Trophoblast cell (in vitro differentiated cells and primary cell): ENCODE data around the gene STOM.

Experiments
- DNase-seq, 2 donors: peaks; one replicate each; pipeline ENCODE4 v3.0.0-alpha.2; 2016
- H2AFZ ChIP-seq: 2 replicates; pipeline ENCODE4 v1.6.1; 2013; ENCODE audit warnings: low read length, moderate library complexity, mild to moderate bottlenecking; ENCODE audit not compliant: insufficient read depth, poor library complexity
- H2AK5ac ChIP-seq: 2 replicates; pipeline ENCODE4 v1.6.1; 2013; ENCODE audit warnings: mild to moderate bottlenecking, low read length
- H2BK120ac ChIP-seq: 2 replicates; pipeline ENCODE4 v1.6.1; 2013; ENCODE audit warnings: low read length, mild to moderate bottlenecking, moderate library complexity; ENCODE audit not compliant: insufficient read depth, poor library complexity
- H2BK12ac ChIP-seq: 2 replicates; pipeline ENCODE4 v1.6.1; 2013; ENCODE audit warnings: mild to moderate bottlenecking, low read length, moderate library complexity
- H2BK5ac ChIP-seq: 2 replicates; pipeline ENCODE4 v1.6.1; 2013; ENCODE audit warnings: low read length, low read depth, moderate library complexity, mild to moderate bottlenecking; ENCODE audit not compliant: poor library complexity
- H3K14ac ChIP-seq: 2 replicates; pipeline ENCODE4 v1.6.1; 2013; ENCODE audit warnings: mild to moderate bottlenecking, low read length
- H3K18ac ChIP-seq: 2 replicates; pipeline ENCODE4 v1.6.1; 2013; ENCODE audit warnings: mild to moderate bottlenecking, low read length
- H3K23ac ChIP-seq: 2 replicates; pipeline ENCODE4 v1.6.1; 2013; ENCODE audit warnings: low read length
- H3K27ac ChIP-seq: 2 replicates; pipeline ENCODE4 v1.5.1; 2013; ENCODE audit warnings: low read depth, mild to moderate bottlenecking, inconsistent platforms, low read length, moderate library complexity
- H3K27me3 ChIP-seq: 2 replicates; pipeline ENCODE4 v1.6.1; 2013; ENCODE audit warnings: inconsistent platforms, mild to moderate bottlenecking, low read length, moderate library complexity; ENCODE audit not compliant: insufficient read depth
- H3K36me3 ChIP-seq, 2 experiments: 1 replicate in 1 of 2; 2 replicates in 1 of 2; pipeline ENCODE4 v1.6.1; 2013; ENCODE audit warnings: low read length in 2 of 2, mild to moderate bottlenecking in 2 of 2, moderate library complexity in 1 of 2; ENCODE audit not compliant: insufficient read depth in 2 of 2, control insufficient read depth in 1 of 2
- H3K4ac ChIP-seq: 2 replicates; pipeline ENCODE4 v1.6.1; 2013; ENCODE audit warnings: low read depth, mild to moderate bottlenecking, low read length, moderate library complexity
- H3K4me1 ChIP-seq, 2 experiments: 1 replicate in 1 of 2; 2 replicates in 1 of 2; pipeline ENCODE4 v1.6.1; 2013; ENCODE audit warnings: low read length in 2 of 2, mild to moderate bottlenecking in 2 of 2, moderate library complexity in 1 of 2; ENCODE audit not compliant: insufficient read depth in 2 of 2, control insufficient read depth in 1 of 2
- H3K4me2 ChIP-seq: 2 replicates; pipeline ENCODE4 v1.6.1; 2013; ENCODE audit warnings: inconsistent platforms, mild to moderate bottlenecking, low read length, moderate library complexity
- H3K4me3 ChIP-seq: 2 replicates; pipeline ENCODE4 v1.5.1; 2013; ENCODE audit warnings: mild to moderate bottlenecking, low read depth, low read length, inconsistent platforms
- H3K79me1 ChIP-seq: one replicate; pipeline ENCODE4 v1.6.1; 2013; ENCODE audit warnings: low read length
- H3K79me2 ChIP-seq: 2 replicates; pipeline ENCODE4 v1.6.1; 2013; ENCODE audit warnings: low read length, mild to moderate bottlenecking; ENCODE audit not compliant: control insufficient read depth, insufficient read depth, poor library complexity
- H3K9ac ChIP-seq: 2 replicates; pipeline ENCODE4 v1.6.1; 2013; ENCODE audit warnings: mild to moderate bottlenecking, low read length
- H3K9me3 ChIP-seq: 2 replicates; pipeline ENCODE4 v1.6.1; 2013; ENCODE audit warnings: low read depth, mild to moderate bottlenecking, control low read depth, inconsistent platforms, low read length; ENCODE audit not compliant: insufficient read depth
- H4K12ac ChIP-seq: 2 replicates; pipeline ENCODE4 v1.6.1; 2013; ENCODE audit warnings: low read depth, mild to moderate bottlenecking, low read length, moderate library complexity
- H4K8ac ChIP-seq: 2 replicates; pipeline ENCODE4 v1.6.1; 2013; ENCODE audit warnings: low read depth, mild to moderate bottlenecking, low read length, moderate library complexity
- H4K91ac ChIP-seq: one replicate; pipeline ENCODE4 v1.6.1; 2013; ENCODE audit warnings: low read depth, mild to moderate bottlenecking, low read length, moderate library complexity
- whole genome bisulfite sequencing: extraction: QIAGEN DNeasy Blood & Tissue Kit; methylation state at CpG from one replicate; pipeline ENCODE4 v1.1.7; 2013; ENCODE audit warnings: missing lambda C conversion rate; ENCODE audit not compliant: insufficient read length, insufficient coverage; ENCODE audit errors: extremely low coverage; 5-methylcytosine and 5-hydroxymethylcytosine counted together

Gene STOM

GRCh38 chr9:121313458-121314152 is 56.4 kb downstream of the STOM start:
- Histone ChIP-seq H3K4me3 (no peak overlapping the region), H3K27ac (no peak overlapping the region), H3K4me1 (no peaks in the 10 kb centered on the region), H3K9me3 (no peaks in the 10 kb centered on the region), H4K91ac (no peak overlapping the region), H3K27me3 (no peaks in the 10 kb centered on the region), H3K14ac (no peak overlapping the region), H2BK120ac (no peak overlapping the region), H3K18ac (no peak overlapping the region), H2BK12ac (no peak overlapping the region), H3K4me2 (no peak overlapping the region), H3K4ac (no peak overlapping the region), H4K12ac (no peak overlapping the region), H3K79me2 (no peaks in the 10 kb centered on the region), H2AK5ac (no peak overlapping the region), H3K36me3 (peaks cover 54 to 63% of the 10 kb centered on the region in 2 experiments), H3K79me1 (no peaks in the 10 kb centered on the region), H2BK5ac (no peak overlapping the region), H3K9ac (no peak overlapping the region), H4K8ac (no peak overlapping the region), H3K23ac (no peak overlapping the region), H2AFZ (no peak overlapping the region)
- no CpG with 5 or more reads among the region's 10 CpGs for WGBS
- DNase-seq: no peak

DNA sequence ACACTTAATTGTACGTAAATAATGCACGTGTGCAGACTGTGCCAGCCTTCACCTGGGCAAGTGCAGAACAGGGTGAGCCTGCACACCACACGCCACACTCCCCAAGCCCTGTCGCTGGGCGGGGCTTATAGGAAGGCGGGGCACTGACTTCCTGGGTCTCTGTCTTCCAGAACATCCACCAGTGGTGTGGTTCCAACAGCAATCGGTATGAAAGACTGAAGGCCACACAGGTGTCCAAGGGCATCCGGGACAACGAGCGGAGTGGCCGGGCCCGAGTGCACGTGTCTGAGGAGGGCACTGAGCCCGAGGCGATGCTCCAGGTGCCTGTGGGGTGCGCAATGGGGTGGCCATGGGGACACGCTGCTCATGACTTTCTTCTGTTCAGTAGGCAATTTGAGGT is 57.9 kb downstream of the STOM start:
- Histone ChIP-seq H3K4ac (no peak overlapping the region), H3K4me2 (no peak overlapping the region), H2BK5ac (no peak overlapping the region), H3K36me3 (peaks cover 53 to 62% of the 10 kb centered on the region in 2 experiments), H3K79me2 (no peaks in the 10 kb centered on the region), H3K4me3 (no peak overlapping the region), H4K12ac (no peak overlapping the region), H2AK5ac (no peak overlapping the region), H3K23ac (no peak overlapping the region), H3K79me1 (no peaks in the 10 kb centered on the region), H3K14ac (no peak overlapping the region), H2AFZ (no peak overlapping the region), H2BK120ac (no peak overlapping the region), H3K18ac (no peak overlapping the region), H3K27ac (no peak overlapping the region), H2BK12ac (no peak overlapping the region), H4K91ac (no peak overlapping the region), H3K9me3 (no peaks in the 10 kb centered on the region), H4K8ac (no peak overlapping the region), H3K9ac (no peak overlapping the region), H3K27me3 (no peaks in the 10 kb centered on the region), H3K4me1 (no peaks in the 10 kb centered on the region)
- no peak for DNase-seq
- no CpG with 5 or more reads among the region's 17 CpGs for WGBS

GRCh38 chr9:121310571-121310970 is 59.5 kb downstream of the STOM start:
- no peak overlapping the region for H3K27ac ChIP-seq
- no peak for DNase-seq
- H3K14ac ChIP-seq: no peak overlapping the region
- no CpG with 5 or more reads among the region's 9 CpGs for WGBS
- H3K36me3 ChIP-seq: peaks cover 48 to 58% of the 10 kb centered on the region in 2 experiments
- no peak overlapping the region for H2BK120ac ChIP-seq
- no peak overlapping the region for H3K4me2 ChIP-seq
- no peak overlapping the region for H4K91ac ChIP-seq
- H2AK5ac ChIP-seq: no peak overlapping the region
- H3K27me3 ChIP-seq: no peaks in the 10 kb centered on the region
- no peak overlapping the region for H2BK12ac ChIP-seq
- H4K12ac ChIP-seq: no peak overlapping the region
- no peaks in the 10 kb centered on the region for H3K79me1 ChIP-seq
- H3K18ac ChIP-seq: no peak overlapping the region
- H3K4ac ChIP-seq: no peak overlapping the region
- no peaks in the 10 kb centered on the region for H3K4me1 ChIP-seq
- no peak overlapping the region for H3K4me3 ChIP-seq
- no peak overlapping the region for H3K9ac ChIP-seq
- no peak overlapping the region for H4K8ac ChIP-seq
- H3K23ac ChIP-seq: no peak overlapping the region
- H3K79me2 ChIP-seq: no peaks in the 10 kb centered on the region
- no peak overlapping the region for H2AFZ ChIP-seq
- H3K9me3 ChIP-seq: no peaks in the 10 kb centered on the region
- H2BK5ac ChIP-seq: no peak overlapping the region

GRCh38 chr9:121309833-121310425 is 60.1 kb downstream of the STOM start:
- DNase-seq: no peak
- H3K9me3 ChIP-seq: no peaks in the 10 kb centered on the region
- no peak overlapping the region for H4K12ac ChIP-seq

More at GRCh38 chr9:121309833-121310425, 60.1 kb downstream of the STOM start:
- no peak overlapping the region for H2AK5ac ChIP-seq
- no peak overlapping the region for H3K23ac ChIP-seq
- no peak overlapping the region for H2BK120ac ChIP-seq
- no peaks in the 10 kb centered on the region for H3K79me2 ChIP-seq
- no peak overlapping the region for H3K18ac ChIP-seq
- no peak overlapping the region for H2BK12ac ChIP-seq
- no peak overlapping the region for H3K4me3 ChIP-seq
- no peaks in the 10 kb centered on the region for H3K27me3 ChIP-seq
- H4K91ac ChIP-seq: no peak overlapping the region
- peaks cover 47 to 59% of the 10 kb centered on the region in 2 experiments for H3K36me3 ChIP-seq
- no peaks in the 10 kb centered on the region for H3K4me1 ChIP-seq
- H2AFZ ChIP-seq: no peak overlapping the region
- no peak overlapping the region for H3K9ac ChIP-seq
- H3K14ac ChIP-seq: no peak overlapping the region
- no peak overlapping the region for H3K27ac ChIP-seq
- H3K4me2 ChIP-seq: no peak overlapping the region
- no CpG with 5 or more reads among the region's 7 CpGs for WGBS
- H4K8ac ChIP-seq: no peak overlapping the region
- no peaks in the 10 kb centered on the region for H3K79me1 ChIP-seq
- H3K4ac ChIP-seq: no peak overlapping the region
- H2BK5ac ChIP-seq: no peak overlapping the region
